ENCODE data around the gene CCDC197. TPM values are rescaled to one million over a fixed set of nuclear protein-coding genes. Genes with fewer than 3 reads are reported as not detected.
A peak's percentile ranks its signal among the peaks of the same experiment; 100 is the strongest.

Gene CCDC197
- total RNA-seq, 4 donors from 2014 or later, result not detected

GRCh38 chr14:94036313-94037167, 39.4 kb downstream of the CCDC197 start:
- H3K9me3 ChIP-seq, result no peaks in the 10 kb centered on the region
- H3K27me3 ChIP-seq, result no peaks in the 10 kb centered on the region
- no peaks in the 10 kb centered on the region for H3K36me3 ChIP-seq
- H3K4me1 ChIP-seq, result peaks cover 0 to 4% (median 1%) of the 10 kb centered on the region in 4 donors
- WGBS, result 40% methylated on average over 12 of the region's 12 CpGs
- no peak overlapping the region for H3K27ac ChIP-seq (replicated peaks in 1 of 4)
- TF ChIP-seq POLR2A (IDR thresholded peaks at IDR 0.05; ENCODE audit: low read depth) (no peak), CTCF (IDR thresholded peaks at IDR 0.05) (peak; percentile 71 to 87 (median 79)), EP300 (IDR thresholded peaks at IDR 0.05) (no peak)
- intact Hi-C loops (cut with DNase I), result loop anchor here (2.0 to 5.0 kb wide), 2 partner anchors 100 to 141 kb away; no protein-coding TSS in a partner anchor
- H3K4me3 ChIP-seq, result no peak overlapping the region
- DNase-seq (ENCODE audit: extremely low spot score), result no peak

DNA sequence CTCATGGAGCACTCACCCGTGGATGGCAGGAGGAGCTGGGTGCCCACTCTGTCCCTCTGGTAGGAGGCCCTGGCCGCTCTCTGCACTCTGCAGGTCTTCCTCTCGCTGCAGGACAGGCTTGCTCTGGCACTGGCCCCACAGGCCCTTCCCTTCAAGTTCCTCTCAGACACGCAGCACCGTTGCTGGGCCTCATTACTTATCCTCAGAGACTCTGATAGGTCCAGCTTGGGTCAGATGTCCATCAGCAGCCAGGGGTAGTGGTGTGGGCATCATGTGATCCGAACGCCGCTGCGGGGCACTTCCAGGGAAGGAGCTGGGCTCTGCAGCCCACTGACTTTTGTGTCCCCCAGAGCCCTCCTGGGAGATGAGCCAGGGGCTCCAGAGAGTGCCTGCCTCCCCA, 40.9 kb downstream of the CCDC197 start:
- Histone ChIP-seq H3K27me3 (no peaks in the 10 kb centered on the region), H3K36me3 (no peaks in the 10 kb centered on the region), H3K4me3 (no peak overlapping the region), H3K9me3 (no peaks in the 10 kb centered on the region), H3K27ac (replicated peaks in 1 of 4) (no peak overlapping the region), H3K4me1 (peaks cover 7 to 18% (median 14%) of the 10 kb centered on the region in 4 donors)
- WGBS, result 94% methylated on average over 8 of the region's 9 CpGs
- intact Hi-C loops (cut with DNase I), result loop anchor here (2.0 to 5.0 kb wide), 2 partner anchors 99 to 139 kb away; no protein-coding TSS in a partner anchor
- DNase-seq (ENCODE audit: extremely low spot score), result no peak
- no peak for TF ChIP-seq CTCF (IDR thresholded peaks at IDR 0.05)
- no peak for TF ChIP-seq POLR2AphosphoS5 (IDR thresholded peaks at IDR 0.05)
- TF ChIP-seq POLR2A (IDR thresholded peaks at IDR 0.05; ENCODE audit: low read depth), result no peak
- no peak for TF ChIP-seq EP300 (IDR thresholded peaks at IDR 0.05)

DNA sequence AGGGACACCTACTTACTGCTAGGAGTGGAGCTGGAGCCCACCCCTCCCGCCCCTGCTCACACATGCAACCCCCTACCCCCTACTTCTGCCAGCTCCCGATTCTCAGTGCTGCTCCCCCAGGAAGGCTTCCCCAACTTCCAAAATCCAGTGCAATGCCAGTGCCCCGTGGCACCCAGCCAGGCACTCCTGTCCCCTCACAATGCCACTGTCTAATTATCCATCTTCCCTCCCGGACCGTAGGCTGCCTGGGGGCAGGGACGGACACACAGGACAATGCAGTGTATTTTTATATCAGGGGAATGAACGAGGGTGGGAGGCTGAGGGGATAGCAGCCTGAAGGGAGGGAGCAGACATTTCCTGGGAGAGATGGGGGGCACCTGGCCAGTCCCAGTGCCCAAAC, 41.4 kb downstream of the CCDC197 start:
- H3K9me3 ChIP-seq, result no peaks in the 10 kb centered on the region
- intact Hi-C loops (cut with DNase I), result loop anchor here (5.0 kb wide), 1 partner anchor 139 kb away; no protein-coding TSS in a partner anchor
- DNase-seq (ENCODE audit: extremely low spot score), result no peak
- H3K27ac ChIP-seq (replicated peaks in 1 of 4), result no peak overlapping the region
- TF ChIP-seq POLR2AphosphoS5 (IDR thresholded peaks at IDR 0.05), result no peak
- no peak for TF ChIP-seq EP300 (IDR thresholded peaks at IDR 0.05)
- no peak for TF ChIP-seq POLR2A (IDR thresholded peaks at IDR 0.05; ENCODE audit: low read depth)
- no peak for TF ChIP-seq CTCF (IDR thresholded peaks at IDR 0.05)
- peaks cover 7 to 18% (median 14%) of the 10 kb centered on the region in 4 donors for H3K4me1 ChIP-seq
- no peak overlapping the region for H3K4me3 ChIP-seq
- H3K36me3 ChIP-seq, result peaks cover 0 to 4% (median under 1%) of the 10 kb centered on the region in 4 donors
- no peaks in the 10 kb centered on the region for H3K27me3 ChIP-seq
- WGBS, result 82% methylated on average over 7 of the region's 7 CpGs

- H3K4me1 ChIP-seq, result peaks cover 7 to 18% (median 14%) of the 10 kb centered on the region in 4 donors
- TF ChIP-seq POLR2AphosphoS5 (IDR thresholded peaks at IDR 0.05) (no peak), CTCF (IDR thresholded peaks at IDR 0.05) (no peak)
- intact Hi-C loops (cut with DNase I), result loop anchor here (5.0 kb wide), 1 partner anchor 138 kb away; no protein-coding TSS in a partner anchor
- H3K4me3 ChIP-seq, result no peak overlapping the region
- H3K36me3 ChIP-seq, result peaks cover 0 to 10% (median 3%) of the 10 kb centered on the region in 4 donors
- 90% methylated on average over 10 of the region's 11 CpGs for WGBS
- H3K27me3 ChIP-seq, result no peaks in the 10 kb centered on the region
- DNase-seq (ENCODE audit: extremely low spot score), result no peak
- H3K9me3 ChIP-seq, result no peaks in the 10 kb centered on the region
- H3K27ac ChIP-seq (replicated peaks in 1 of 4), result no peak overlapping the region
Measured at GRCh38 chr14:94038921-94039629, 42.0 kb downstream of the CCDC197 start.

Measured in esophagus muscularis mucosa (tissue), 4 donors.